ENCODE results near the gene SMAD9. TPM values are rescaled to one million over a fixed set of nuclear protein-coding genes. Genes with fewer than 3 reads are reported as not detected.

SMAD9 gene
- total and polyA plus RNA-seq, 9 of the 15 experiments (the other 6 are each of a cell fraction or from before 2014, with no cell fraction given), result 0.02 to 0.08 (median 0.03) TPM; not detected in 4

GRCh38 chr13:36848199-36848982 is 71.6 kb downstream of the SMAD9 start:
- intact Hi-C loops (cut with micrococcal nuclease) (loop anchor here (10.0 kb wide), 1 partner anchor 424 kb away; no protein-coding TSS in a partner anchor), in situ Hi-C loops (cut with MboI) (loop anchor here (25.0 kb wide), 1 partner anchor 436 kb away; no protein-coding TSS in a partner anchor)
- BruUV-seq (replicated peaks), result no TSS peak

More at GRCh38 chr13:36848199-36848982, 71.6 kb downstream of the SMAD9 start:
- ChIA-PET CTCF (ENCODE audit: low intra/inter-chr PET ratio) (interaction anchor here (1.4 kb wide), 1 partner anchor 133 kb away, joined by 5 read pairs; no protein-coding TSS in a partner anchor), POLR2A (interaction anchor here (0.6 to 1.0 kb wide), 3 partner anchors 11 to 39 kb away, joined by 3 read pairs; no protein-coding TSS in a partner anchor)
- H3K4me3 ChIP-seq, result no peak overlapping the region
- FAIRE-seq, result no peak
- no peak overlapping the region for H3K4me2 ChIP-seq (ENCODE audit: insufficient read depth, low read length)
- WGBS (ENCODE audit: insufficient coverage, low coverage, missing lambda C conversion rate), result 9% methylated on average over 6 of the region's 6 CpGs
- no peaks in the 10 kb centered on the region for H3K36me3 ChIP-seq (ENCODE audit: control insufficient read depth, insufficient read depth, low read length)
- TF ChIP-seq RAD21 (CRISPR knock-in tag; conservative IDR thresholded peaks at IDR 0.05 in 1 of 2, IDR thresholded peaks at IDR 0.05 in 1 of 2) (peak in 1 of 2 experiments; percentile 53; a peak in 2 of 4 replicates), CUX1 (CRISPR knock-in tag; IDR thresholded peaks at IDR 0.05) (no peak), CTCF (IDR thresholded peaks at IDR 0.05 in 2 of 3, conservative IDR thresholded peaks at IDR 0.05 in 1 of 3; ENCODE audit: insufficient read depth in 2 of 3, low read depth in 1 of 3, low read length in 3 of 3) (peak; percentile 38 to 56 (median 44); a peak in 5 of 6 replicates)
- no peaks in the 10 kb centered on the region for H3K79me2 ChIP-seq (ENCODE audit: control insufficient read depth, insufficient read depth, low read length)
- H2AFZ ChIP-seq (ENCODE audit: low read depth, low read length), result no peak overlapping the region
- H3K9me1 ChIP-seq (ENCODE audit: control insufficient read depth, insufficient read depth, low read length), result no peaks in the 10 kb centered on the region
- H3K4me1 ChIP-seq (replicated peaks in 1 of 2; ENCODE audit: control insufficient read depth in 2 of 2, insufficient read depth in 2 of 2, low read length in 2 of 2), result no peaks in the 10 kb centered on the region; a peak in 1 of 5 replicates
- no peak overlapping the region for H3K27ac ChIP-seq (ENCODE audit: extremely low read depth, low read depth, low read length)
- H4K20me1 ChIP-seq (replicated peaks; ENCODE audit: control insufficient read depth, insufficient read depth, low read length), result no peaks in the 10 kb centered on the region
- peak; percentile 91 for ATAC-seq
- no peaks in the 10 kb centered on the region for H3K9me3 ChIP-seq (replicated peaks; ENCODE audit: control insufficient read depth, insufficient read depth, low read depth, low read length)
- peak in 2 of 4 experiments; percentile 12 to 48 for DNase-seq (ENCODE audit: extremely low read depth in 1 of 4, low spot score in 3 of 4)
- peaks cover 0 to 2% of the 10 kb centered on the region in 2 experiments; a peak in 3 of 5 replicates for H3K27me3 ChIP-seq (ENCODE audit: control insufficient read depth in 2 of 2, insufficient read depth in 2 of 2, low read length in 2 of 2)
- H3K9ac ChIP-seq (ENCODE audit: insufficient read depth in 1 of 2, low read depth in 2 of 2, low read length in 2 of 2), result no peak overlapping the region

Data from K562 (cell line).